Keratinocyte (primary cell): ENCODE results near the gene OLFML2A. TPM values are rescaled to one million over a fixed set of nuclear protein-coding genes. Genes with fewer than 3 reads are reported as not detected.

ENCODE experiments used
- DNase-seq: peaks from one replicate; pipeline ENCODE4 v3.0.0-alpha.2; 2011; ENCODE audit warnings: low read depth, missing footprints, low spot score
- FAIRE-seq: peaks from 2 replicates; lab custom pipeline; 2011; peaks lifted over from hg19 to GRCh38; lab: Jason Lieb, UNC
- H2AFZ ChIP-seq: 2 replicates; pipeline ENCODE4 v1.6.0; 2012; ENCODE audit warnings: low read length, control low read depth, inconsistent platforms; ENCODE audit not compliant: control insufficient read depth
- H3K27ac ChIP-seq: 2 replicates; pipeline ENCODE4 v1.5.1; 2011; ENCODE audit warnings: low read length; ENCODE audit not compliant: control insufficient read depth, insufficient read depth
- H3K27me3 ChIP-seq: 3 replicates; pipeline ENCODE4 v1.6.0; 2011; ENCODE audit warnings: low read length; ENCODE audit not compliant: control insufficient read depth, insufficient read depth; ENCODE audit errors: extremely low read depth
- H3K36me3 ChIP-seq, 2 experiments: 2 replicates in 1 of 2; 3 replicates in 1 of 2; pipeline ENCODE4 v1.5.1; 2011; ENCODE audit warnings: low read length in 2 of 2, mild to moderate bottlenecking in 1 of 2; ENCODE audit not compliant: control insufficient read depth in 2 of 2, insufficient read depth in 2 of 2; ENCODE audit errors: extremely low read depth in 1 of 2
- H3K4me1 ChIP-seq: 3 replicates; pipeline ENCODE4 v1.5.1; 2011; ENCODE audit warnings: low read length; ENCODE audit not compliant: control insufficient read depth, insufficient read depth; ENCODE audit errors: extremely low read depth
- H3K4me2 ChIP-seq: 3 replicates; pipeline ENCODE4 v1.6.0; 2011; ENCODE audit warnings: low read depth, low read length; ENCODE audit not compliant: control insufficient read depth, insufficient read depth; ENCODE audit errors: extremely low read depth
- H3K4me3 ChIP-seq, 3 experiments: fragments of 200-600 bp in 1 of 3; sonication (generic) in 1 of 3; 2 replicates in 2 of 3; 3 replicates in 1 of 3; pipeline ENCODE4 v1.5.1; 2011 to 2016; ENCODE audit warnings: low read length in 3 of 3, mild to moderate bottlenecking in 3 of 3, control low read depth in 2 of 3, inconsistent platforms in 1 of 3, low read depth in 1 of 3, mixed read lengths in 1 of 3, mixed run types in 1 of 3, moderate library complexity in 1 of 3; ENCODE audit not compliant: control insufficient read depth in 2 of 3, insufficient read depth in 2 of 3; ENCODE audit errors: extremely low read depth in 1 of 3
- H3K79me2 ChIP-seq: 2 replicates; pipeline ENCODE4 v1.6.0; 2012; ENCODE audit warnings: low read length; ENCODE audit not compliant: control insufficient read depth, insufficient read depth
- H3K9ac ChIP-seq: 3 replicates; pipeline ENCODE4 v1.6.0; 2011; ENCODE audit warnings: low read length; ENCODE audit not compliant: control insufficient read depth, insufficient read depth; ENCODE audit errors: extremely low read depth
- H3K9me1 ChIP-seq: 3 replicates; pipeline ENCODE4 v1.6.0; 2011; ENCODE audit warnings: low read length; ENCODE audit not compliant: control insufficient read depth, insufficient read depth; ENCODE audit errors: extremely low read depth
- H3K9me3 ChIP-seq: 2 replicates; pipeline ENCODE4 v1.5.1; 2012; ENCODE audit warnings: low read depth, low read length; ENCODE audit not compliant: control insufficient read depth
- H4K20me1 ChIP-seq: 3 replicates; pipeline ENCODE4 v1.6.0; 2011; ENCODE audit warnings: low read length; ENCODE audit not compliant: control insufficient read depth, insufficient read depth; ENCODE audit errors: extremely low read depth
- EZH2 ChIP-seq: IDR thresholded peaks from one replicate; pipeline ENCODE4 v1.6.1; 2012; ENCODE audit warnings: inconsistent platforms, mild to moderate bottlenecking, low read length, moderate library complexity
- dilution Hi-C: fragments of 300-500 bp; cut with MboI; formaldehyde crosslinking; loops from one replicate; pipeline ENCODE4 v1.7.0; 2020; ENCODE audit warnings: low sequenced_read_pairs; ENCODE audit not compliant: extremely low pct_ligation_motif_present
- polyA plus RNA-seq, 5 experiments: library from polyadenylated mRNA; depleted of rRNA in 3 of 5; stranded (reverse) in 3 of 5; stranded (forward) in 1 of 5; unstranded in 1 of 5; fragments of >200 nt; gene quantifications; 1 replicate in 1 of 5; 2 replicates in 3 of 5; 3 replicates in 1 of 5; pipeline versions ENCODE4 v1.2.1 to v1.2.3, GENCODE V29; 2011 to 2012; ENCODE audit warnings: missing spikeins in 2 of 5, low read depth in 1 of 5, low replicate concordance in 1 of 5
- TF ChIP-seq, protein P1 (sequence below), 3 experiments: IDR thresholded peaks in 1 of 3; conservative IDR thresholded peaks in 1 of 3; optimal IDR thresholded peaks in 1 of 3; 2 replicates in 2 of 3; 3 replicates in 1 of 3; pipeline versions ENCODE3 to v1.5.1; 2011; ENCODE audit warnings: low read length in 3 of 3, mild to moderate bottlenecking in 3 of 3, moderate library complexity in 2 of 3, control low read depth in 1 of 3, inconsistent platforms in 1 of 3; ENCODE audit not compliant: insufficient read depth in 2 of 3; ENCODE audit errors: extremely low read depth in 1 of 3

Gene OLFML2A
- polyA plus RNA-seq, 1 donor (not counting 4 experiments of a cell fraction or from before 2014, with no cell fraction given), result 1.1 TPM

DNA sequence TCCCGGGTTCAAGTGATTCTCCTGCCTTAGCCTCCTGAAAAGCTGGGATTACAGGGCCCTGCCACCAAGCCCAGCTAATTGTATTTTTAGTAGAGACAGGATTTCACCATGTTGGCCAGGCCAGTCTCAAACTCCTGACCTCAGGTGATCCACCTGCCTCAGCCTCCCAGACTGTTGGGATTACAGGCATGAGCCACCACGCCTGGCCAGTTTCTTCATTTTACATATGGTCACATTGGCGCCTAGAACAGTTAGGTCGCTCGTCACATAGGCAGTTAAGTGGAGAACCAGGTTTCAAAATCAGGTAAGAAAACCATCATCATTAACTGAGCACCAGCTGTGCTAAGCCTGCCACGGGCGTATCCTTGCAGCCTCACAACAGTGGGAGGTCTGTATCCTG is 36.1 kb downstream of the OLFML2A start:
- H3K4me2 ChIP-seq, result no peak overlapping the region

DNA sequence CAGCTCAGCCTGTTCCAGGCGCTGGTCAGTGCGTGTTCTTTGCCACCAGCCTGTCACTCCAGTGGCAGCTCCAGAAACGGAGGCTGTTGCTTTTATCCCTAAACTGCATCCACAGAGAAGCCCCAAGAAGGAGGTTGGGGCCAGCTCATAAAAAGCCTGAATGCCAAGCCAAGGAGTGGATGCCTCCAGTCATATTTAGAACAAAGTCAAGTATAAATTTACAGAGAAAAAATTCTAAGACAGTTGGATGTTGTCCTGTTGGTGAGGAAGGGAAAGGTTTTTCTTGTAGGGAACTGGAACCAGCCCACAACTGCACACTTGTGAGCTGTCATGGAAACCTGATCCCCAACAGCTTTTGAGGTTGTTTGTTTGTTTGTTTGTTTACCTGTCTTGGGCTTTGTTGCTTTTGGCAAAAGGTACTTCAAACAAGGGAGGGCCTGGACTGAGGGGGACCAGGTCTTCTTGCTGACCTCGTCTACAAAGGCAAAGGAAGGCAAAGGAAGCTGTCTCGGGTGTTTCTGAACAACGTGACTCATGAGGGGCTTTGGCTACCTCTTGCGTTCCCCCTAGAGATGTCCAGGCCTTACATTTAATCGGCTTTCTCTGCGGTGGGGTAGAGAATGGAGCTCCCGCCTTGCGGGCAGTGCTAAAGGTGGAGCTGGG is 36.7 kb downstream of the OLFML2A start:
- DNase-seq, result no peak
- Histone ChIP-seq H3K79me2 (no peaks in the 10 kb centered on the region), H3K9me3 (no peaks in the 10 kb centered on the region), H3K36me3 (no peaks in the 10 kb centered on the region), H3K27me3 (no peaks in the 10 kb centered on the region), H3K27ac (peak overlapping the region; percentile 6), H3K9ac (no peak overlapping the region), H3K4me3 (no peak overlapping the region), H4K20me1 (no peaks in the 10 kb centered on the region), H3K9me1 (no peaks in the 10 kb centered on the region), H3K4me1 (peaks cover 54% of the 10 kb centered on the region), H3K4me2 (peak overlapping the region; percentile 65), H2AFZ (no peak overlapping the region)
- dilution Hi-C loops, result no loop called here
- FAIRE-seq, result peak; percentile 17
- TF ChIP-seq EZH2, result no peak
- TF ChIP-seq, protein P1, sequence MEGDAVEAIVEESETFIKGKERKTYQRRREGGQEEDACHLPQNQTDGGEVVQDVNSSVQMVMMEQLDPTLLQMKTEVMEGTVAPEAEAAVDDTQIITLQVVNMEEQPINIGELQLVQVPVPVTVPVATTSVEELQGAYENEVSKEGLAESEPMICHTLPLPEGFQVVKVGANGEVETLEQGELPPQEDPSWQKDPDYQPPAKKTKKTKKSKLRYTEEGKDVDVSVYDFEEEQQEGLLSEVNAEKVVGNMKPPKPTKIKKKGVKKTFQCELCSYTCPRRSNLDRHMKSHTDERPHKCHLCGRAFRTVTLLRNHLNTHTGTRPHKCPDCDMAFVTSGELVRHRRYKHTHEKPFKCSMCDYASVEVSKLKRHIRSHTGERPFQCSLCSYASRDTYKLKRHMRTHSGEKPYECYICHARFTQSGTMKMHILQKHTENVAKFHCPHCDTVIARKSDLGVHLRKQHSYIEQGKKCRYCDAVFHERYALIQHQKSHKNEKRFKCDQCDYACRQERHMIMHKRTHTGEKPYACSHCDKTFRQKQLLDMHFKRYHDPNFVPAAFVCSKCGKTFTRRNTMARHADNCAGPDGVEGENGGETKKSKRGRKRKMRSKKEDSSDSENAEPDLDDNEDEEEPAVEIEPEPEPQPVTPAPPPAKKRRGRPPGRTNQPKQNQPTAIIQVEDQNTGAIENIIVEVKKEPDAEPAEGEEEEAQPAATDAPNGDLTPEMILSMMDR (optimal IDR thresholded peaks at IDR 0.05 in 1 of 3, IDR thresholded peaks at IDR 0.05 in 1 of 3, conservative IDR thresholded peaks at IDR 0.05 in 1 of 3; ENCODE audit: extremely low read depth in 1 of 3, insufficient read depth in 2 of 3, low read length in 3 of 3), result no peak

More for the DNA sequence above, 36.1 kb downstream of the OLFML2A start:
- no peak for TF ChIP-seq EZH2
- TF ChIP-seq, protein P1 (optimal IDR thresholded peaks at IDR 0.05 in 1 of 3, IDR thresholded peaks at IDR 0.05 in 1 of 3, conservative IDR thresholded peaks at IDR 0.05 in 1 of 3; ENCODE audit: extremely low read depth in 1 of 3, insufficient read depth in 2 of 3, low read length in 3 of 3), result no peak
- no peak for FAIRE-seq
- dilution Hi-C loops, result no loop called here
- no peaks in the 10 kb centered on the region for H3K9me3 ChIP-seq
- no peak for DNase-seq
- H3K9ac ChIP-seq, result no peak overlapping the region
- H3K27ac ChIP-seq, result no peak overlapping the region
- H2AFZ ChIP-seq, result no peak overlapping the region
- no peaks in the 10 kb centered on the region for H4K20me1 ChIP-seq
- no peaks in the 10 kb centered on the region for H3K27me3 ChIP-seq
- no peak overlapping the region for H3K4me3 ChIP-seq
- H3K36me3 ChIP-seq, result no peaks in the 10 kb centered on the region
- peaks cover 54% of the 10 kb centered on the region for H3K4me1 ChIP-seq
- no peaks in the 10 kb centered on the region for H3K79me2 ChIP-seq
- H3K9me1 ChIP-seq, result no peaks in the 10 kb centered on the region
